ENCODE measurements around the gene SCAF4. TPM values are rescaled to one million over a fixed set of nuclear protein-coding genes. Genes with fewer than 3 reads are reported as not detected.

The SCAF4 gene
- total RNA-seq, 1 donor from 2014 or later = 32.7 TPM

GRCh38 chr21:31660591-31660990 lies 71.3 kb downstream of the SCAF4 start:
- DNase-seq = no peak
- Histone ChIP-seq H3K27ac (peak overlapping the region; percentile 91), H3K4me3 (peak overlapping the region; percentile 82), H3K4me1 (peaks cover 25% of the 10 kb centered on the region), H3K36me3 (peaks cover 22% of the 10 kb centered on the region), H3K9me3 (no peaks in the 10 kb centered on the region), H3K27me3 (no peaks in the 10 kb centered on the region)
- ATAC-seq = no peak
- TF ChIP-seq CTCF (IDR thresholded peaks at IDR 0.05) = no peak
- intact Hi-C loops (cut with DNase I) = no loop called here

- intact Hi-C loops (cut with DNase I) = no loop called here
- H3K36me3 ChIP-seq = peaks cover 18% of the 10 kb centered on the region
- ATAC-seq (peak; percentile 40), DNase-seq (no peak)
- peaks cover 25% of the 10 kb centered on the region for H3K4me1 ChIP-seq
- H3K27ac ChIP-seq = peak overlapping the region; percentile 91
- peak overlapping the region; percentile 82 for H3K4me3 ChIP-seq
- no peaks in the 10 kb centered on the region for H3K9me3 ChIP-seq
- TF ChIP-seq CTCF (IDR thresholded peaks at IDR 0.05) = no peak
- H3K27me3 ChIP-seq = no peaks in the 10 kb centered on the region
Measured at GRCh38 chr21:31660259-31660565, 71.7 kb downstream of the SCAF4 start.

GRCh38 chr21:31659536-31660258 lies 72.2 kb downstream of the SCAF4 start, which contains the start of gene SOD1:
Gene SOD1 (plus strand): TSS chr21:31659693. CDS start chr21:31659770, 77 bp downstream.
- ATAC-seq (peak; percentile 99), DNase-seq (peak; percentile 97)
- Histone ChIP-seq H3K9me3 (no peaks in the 10 kb centered on the region), H3K4me3 (peak within 1 kb of the TSS; percentile 82), H3K27ac (peak within 1 kb of the TSS; percentile 91), H3K27me3 (no peaks in the 10 kb centered on the region), H3K4me1 (peaks cover 25% of the 10 kb centered on the region), H3K36me3 (peaks cover 13% of the 10 kb centered on the region)
- intact Hi-C loops (cut with DNase I) = no loop called here
- TF ChIP-seq CTCF (IDR thresholded peaks at IDR 0.05) = peak; percentile 32

GRCh38 chr21:31659286-31659535 lies 72.7 kb downstream of the SCAF4 start:
- DNase-seq = no peak
- no peaks in the 10 kb centered on the region for H3K9me3 ChIP-seq
- no peaks in the 10 kb centered on the region for H3K27me3 ChIP-seq
- H3K36me3 ChIP-seq = peaks cover 8% of the 10 kb centered on the region
- H3K4me3 ChIP-seq = peak overlapping the region; percentile 82
- peaks cover 25% of the 10 kb centered on the region for H3K4me1 ChIP-seq
- peak overlapping the region; percentile 91 for H3K27ac ChIP-seq
- TF ChIP-seq CTCF (IDR thresholded peaks at IDR 0.05) = no peak
- intact Hi-C loops (cut with DNase I) = no loop called here
- no peak for ATAC-seq

GRCh38 chr21:31658053-31658452 lies 73.9 kb downstream of the SCAF4 start:
- H3K27me3 ChIP-seq = no peaks in the 10 kb centered on the region
- no peak for ATAC-seq
- H3K4me3 ChIP-seq = no peak overlapping the region
- H3K4me1 ChIP-seq = peaks cover 19% of the 10 kb centered on the region
- H3K27ac ChIP-seq = no peak overlapping the region
- H3K36me3 ChIP-seq = no peaks in the 10 kb centered on the region
- H3K9me3 ChIP-seq = no peaks in the 10 kb centered on the region
- intact Hi-C loops (cut with DNase I) = no loop called here
- no peak for TF ChIP-seq CTCF (IDR thresholded peaks at IDR 0.05)
- no peak for DNase-seq

All from upper lobe of right lung (tissue), 1 donor.